H9 (cell line): Measurements from ENCODE around the gene TNFAIP3. TPM values are rescaled to one million over a fixed set of nuclear protein-coding genes. Genes with fewer than 3 reads are reported as not detected.

Experiments used
- DNase-seq: peaks from one replicate; pipeline ENCODE4 v3.0.0-alpha.2; 2017
- H2AFZ ChIP-seq: one replicate; pipeline ENCODE4 v1.6.1; 2013; ENCODE audit warnings: mild to moderate bottlenecking, low read length, control low read depth, moderate library complexity
- H2AK5ac ChIP-seq: 2 replicates; pipeline ENCODE4 v1.6.1; 2013; ENCODE audit warnings: low read length, control low read depth, mixed read lengths; ENCODE audit not compliant: insufficient read length
- H2BK120ac ChIP-seq: one replicate; pipeline ENCODE4 v1.6.1; 2013; ENCODE audit warnings: low read depth, mild to moderate bottlenecking, low read length, control low read depth, inconsistent platforms; ENCODE audit not compliant: poor library complexity, severe bottlenecking
- H2BK12ac ChIP-seq: 2 replicates; pipeline ENCODE4 v1.6.1; 2013; ENCODE audit warnings: low read length, control low read depth, mixed read lengths, low read depth; ENCODE audit not compliant: insufficient read length
- H2BK15ac ChIP-seq: 2 replicates; pipeline ENCODE4 v1.6.1; 2013; ENCODE audit warnings: low read depth, low read length, control low read depth
- H2BK20ac ChIP-seq: one replicate; pipeline ENCODE4 v1.6.1; 2013; ENCODE audit warnings: low read depth, mild to moderate bottlenecking, low read length, control low read depth, inconsistent platforms; ENCODE audit not compliant: poor library complexity, severe bottlenecking
- H2BK5ac ChIP-seq: 2 replicates; pipeline ENCODE4 v1.6.1; 2013; ENCODE audit warnings: low read length, control low read depth, mixed read lengths; ENCODE audit not compliant: insufficient read length
- H3K14ac ChIP-seq: 2 replicates; pipeline ENCODE4 v1.6.1; 2013; ENCODE audit warnings: low read length, control low read depth; ENCODE audit not compliant: insufficient read depth
- H3K18ac ChIP-seq: 2 replicates; pipeline ENCODE4 v1.6.1; 2013; ENCODE audit warnings: low read depth, mild to moderate bottlenecking, mixed read lengths, low read length, control low read depth; ENCODE audit not compliant: insufficient read length
- H3K23ac ChIP-seq: 2 replicates; pipeline ENCODE4 v1.6.1; 2013; ENCODE audit warnings: low read length, control low read depth, mixed read lengths, low read depth; ENCODE audit not compliant: insufficient read length
- H3K23me2 ChIP-seq: 2 replicates; pipeline ENCODE4 v1.6.1; 2013; ENCODE audit warnings: low read depth, mild to moderate bottlenecking, mixed read lengths, low read length, control low read depth; ENCODE audit not compliant: insufficient read length, poor library complexity, severe bottlenecking
- H3K27ac ChIP-seq: 2 replicates; pipeline ENCODE4 v1.5.1; 2013; ENCODE audit warnings: low read length, control low read depth, mixed read lengths, low read depth; ENCODE audit not compliant: insufficient read length
- H3K27me3 ChIP-seq: 2 replicates; pipeline ENCODE4 v1.6.1; 2013; ENCODE audit warnings: low read length, control low read depth, inconsistent platforms; ENCODE audit not compliant: insufficient read depth
- H3K4ac ChIP-seq: 2 replicates; pipeline ENCODE4 v1.6.1; 2013; ENCODE audit warnings: low read depth, mild to moderate bottlenecking, control low read depth, inconsistent platforms, low read length, moderate library complexity
- H3K4me1 ChIP-seq: 2 replicates; pipeline ENCODE4 v1.6.1; 2013; ENCODE audit warnings: low read length, control low read depth, inconsistent platforms; ENCODE audit not compliant: insufficient read depth
- H3K4me2 ChIP-seq: 2 replicates; pipeline ENCODE4 v1.6.1; 2013; ENCODE audit warnings: low read length, control low read depth, mixed read lengths; ENCODE audit not compliant: insufficient read length, insufficient read depth
- H3K56ac ChIP-seq: 2 replicates; pipeline ENCODE4 v1.6.1; 2013; ENCODE audit warnings: low read depth, mild to moderate bottlenecking, mixed read lengths, low read length, control low read depth; ENCODE audit not compliant: insufficient read length
- H3K79me1 ChIP-seq: 2 replicates; pipeline ENCODE4 v1.6.1; 2013; ENCODE audit warnings: low read depth, mild to moderate bottlenecking, moderate library complexity, low read length, control low read depth, inconsistent platforms; ENCODE audit not compliant: insufficient read depth, poor library complexity, severe bottlenecking
- H3K79me2 ChIP-seq: 2 replicates; pipeline ENCODE4 v1.6.1; 2013; ENCODE audit warnings: low read length, control low read depth, inconsistent platforms; ENCODE audit not compliant: insufficient read depth
- H3K9ac ChIP-seq: 2 replicates; pipeline ENCODE4 v1.6.1; 2013; ENCODE audit warnings: low read length, control low read depth, mixed read lengths; ENCODE audit not compliant: insufficient read length; ENCODE audit errors: extremely low read depth
- H3K9me3 ChIP-seq: one replicate; pipeline ENCODE4 v1.6.1; 2013; ENCODE audit warnings: low read depth, low read length, inconsistent platforms; ENCODE audit not compliant: control insufficient read depth
- H3T11ph ChIP-seq: one replicate; pipeline ENCODE4 v1.6.1; 2013; ENCODE audit warnings: mild to moderate bottlenecking, low read length, control low read depth, inconsistent platforms
- H4K20me1 ChIP-seq: one replicate; pipeline ENCODE4 v1.6.1; 2013; ENCODE audit not compliant: control insufficient read depth, insufficient read length, insufficient read depth
- H4K5ac ChIP-seq: 2 replicates; pipeline ENCODE4 v1.6.1; 2013; ENCODE audit warnings: low read depth, mild to moderate bottlenecking, mixed read lengths, low read length, control low read depth; ENCODE audit not compliant: insufficient read length
- H4K8ac ChIP-seq: replicated peaks from 2 replicates; pipeline ENCODE4 v1.6.1; 2013; ENCODE audit warnings: low read length, control low read depth, mixed read lengths, low read depth; ENCODE audit not compliant: insufficient read length
- H4K91ac ChIP-seq: 2 replicates; pipeline ENCODE4 v1.6.1; 2013; ENCODE audit warnings: low read depth, mild to moderate bottlenecking, moderate library complexity, mixed read lengths, low read length, control low read depth; ENCODE audit not compliant: insufficient read length
- H3K27ac Mint-ChIP-seq, 3 experiments: 2 replicates in 2 of 3; 3 replicates in 1 of 3; pipeline ENCODE4 v1.8.0; 2020 to 2021; ENCODE audit warnings: mixed read lengths in 3 of 3, mild to moderate bottlenecking in 1 of 3, moderate library complexity in 1 of 3
- H3K27me3 Mint-ChIP-seq: 2 replicates; pipeline ENCODE4 v1.8.0; 2021; ENCODE audit warnings: low read depth, mild to moderate bottlenecking, moderate library complexity, mixed read lengths
- H3K36me3 Mint-ChIP-seq, 3 experiments: 2 replicates in 2 of 3; 3 replicates in 1 of 3; pipeline ENCODE4 v1.8.0; 2020 to 2021; ENCODE audit warnings: low read depth in 3 of 3, mixed read lengths in 3 of 3; ENCODE audit not compliant: insufficient read depth in 1 of 3
- H3K4me1 Mint-ChIP-seq, 2 experiments: 2 replicates each; pipeline ENCODE4 v1.8.0; 2020; ENCODE audit warnings: mixed read lengths in 2 of 2
- H3K4me3 Mint-ChIP-seq, 2 experiments: 2 replicates in 1 of 2; 3 replicates in 1 of 2; pipeline ENCODE4 v1.8.0; 2020 to 2021; ENCODE audit warnings: mild to moderate bottlenecking in 2 of 2, mixed read lengths in 2 of 2, moderate library complexity in 1 of 2
- H3K9me3 Mint-ChIP-seq, 2 experiments: 2 replicates in 1 of 2; 3 replicates in 1 of 2; pipeline ENCODE4 v1.8.0; 2020; ENCODE audit warnings: mild to moderate bottlenecking in 2 of 2, mixed read lengths in 2 of 2, moderate library complexity in 1 of 2
- WGBS: extraction: QIAGEN DNeasy Blood & Tissue Kit; methylation state at CpG from one replicate; pipeline ENCODE4 v1.1.7; 2013; ENCODE audit warnings: missing lambda C conversion rate, low lambda C conversion rate, mixed read lengths; ENCODE audit not compliant: insufficient read length; ENCODE audit errors: extremely low coverage; 5-methylcytosine and 5-hydroxymethylcytosine counted together
- total RNA-seq: library from RNA; stranded (reverse); gene quantifications from 2 replicates; pipeline ENCODE4 v1.2.1, GENCODE V29; 2021
- TF ChIP-seq, protein P1 (sequence below): fragments of 200-600 bp; sonication (generic); conservative IDR thresholded peaks from 3 replicates; pipeline ENCODE4 v1.8.0; 2021; ENCODE audit warnings: antibody characterized with exemption, mild to moderate bottlenecking

TNFAIP3 gene
- total RNA-seq, 1 experiment from 2014 or later: 3.7 TPM

- no peak overlapping the region for H4K5ac ChIP-seq
These were observed 19.3 kb upstream of the TNFAIP3 start for GRCh38 chr6:137847748-137848147.

More at GRCh38 chr6:137847748-137848147, 19.3 kb upstream of the TNFAIP3 start:
- Histone ChIP-seq H2BK12ac (no peak overlapping the region), H3K56ac (no peak overlapping the region), H3K4ac (no peak overlapping the region), H3K27ac (no peak overlapping the region), H2AK5ac (no peak overlapping the region), H3K79me1 (no peaks in the 10 kb centered on the region), H4K20me1 (no peaks in the 10 kb centered on the region), H2BK120ac (no peak overlapping the region), H3K14ac (no peak overlapping the region), H3K23ac (no peak overlapping the region), H2BK5ac (no peak overlapping the region), H2AFZ (no peak overlapping the region), H2BK20ac (no peak overlapping the region), H3K79me2 (no peaks in the 10 kb centered on the region), H3K4me1 (no peaks in the 10 kb centered on the region; the same call in 1 of the 2 replicates), H3K9me3 (no peaks in the 10 kb centered on the region), H3K23me2 (no peaks in the 10 kb centered on the region), H2BK15ac (no peak overlapping the region), H3K4me2 (no peak overlapping the region), H4K8ac (no peak overlapping the region), H3T11ph (no peak overlapping the region), H3K27me3 (no peaks in the 10 kb centered on the region), H3K18ac (no peak overlapping the region), H3K9ac (no peak overlapping the region), H4K91ac (no peak overlapping the region)
- DNase-seq: no peak
- Mint-ChIP-seq H3K9me3 (no peaks in the 10 kb centered on the region; a peak in 1 of 5 replicates), H3K36me3 (peaks cover 0 to 5% (median 0%) of the 10 kb centered on the region in 3 experiments; a peak in 2 of 7 replicates), H3K27me3 (no peaks in the 10 kb centered on the region; the same call in 1 of the 2 replicates), H3K27ac (no peak overlapping the region), H3K4me3 (no peak overlapping the region), H3K4me1 (peaks cover 0 to 3% of the 10 kb centered on the region in 2 experiments; a peak in 1 of 4 replicates)
- TF ChIP-seq, protein P1, sequence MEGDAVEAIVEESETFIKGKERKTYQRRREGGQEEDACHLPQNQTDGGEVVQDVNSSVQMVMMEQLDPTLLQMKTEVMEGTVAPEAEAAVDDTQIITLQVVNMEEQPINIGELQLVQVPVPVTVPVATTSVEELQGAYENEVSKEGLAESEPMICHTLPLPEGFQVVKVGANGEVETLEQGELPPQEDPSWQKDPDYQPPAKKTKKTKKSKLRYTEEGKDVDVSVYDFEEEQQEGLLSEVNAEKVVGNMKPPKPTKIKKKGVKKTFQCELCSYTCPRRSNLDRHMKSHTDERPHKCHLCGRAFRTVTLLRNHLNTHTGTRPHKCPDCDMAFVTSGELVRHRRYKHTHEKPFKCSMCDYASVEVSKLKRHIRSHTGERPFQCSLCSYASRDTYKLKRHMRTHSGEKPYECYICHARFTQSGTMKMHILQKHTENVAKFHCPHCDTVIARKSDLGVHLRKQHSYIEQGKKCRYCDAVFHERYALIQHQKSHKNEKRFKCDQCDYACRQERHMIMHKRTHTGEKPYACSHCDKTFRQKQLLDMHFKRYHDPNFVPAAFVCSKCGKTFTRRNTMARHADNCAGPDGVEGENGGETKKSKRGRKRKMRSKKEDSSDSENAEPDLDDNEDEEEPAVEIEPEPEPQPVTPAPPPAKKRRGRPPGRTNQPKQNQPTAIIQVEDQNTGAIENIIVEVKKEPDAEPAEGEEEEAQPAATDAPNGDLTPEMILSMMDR: no peak
- WGBS: no CpG with 5 or more reads among the region's 5 CpGs
